HepG2 (cell line): ENCODE data around the gene CFAP119. TPM values are rescaled to one million over a fixed set of nuclear protein-coding genes. Genes with fewer than 3 reads are reported as not detected.
A peak's percentile ranks its signal among the peaks of the same experiment; 100 is the strongest.

Experiments used
- REST ChIP-seq, 2 experiments: IDR thresholded peaks; 2 replicates each; pipeline ENCODE4 v1.6.1; 2011 to 2012; ENCODE audit warnings: low read length in 2 of 2, borderline replicate concordance in 1 of 2, low read depth in 1 of 2, mild to moderate bottlenecking in 1 of 2, moderate library complexity in 1 of 2
- SKI ChIP-seq: fragments of 450-650 bp; IDR thresholded peaks from one replicate; pipeline ENCODE4 v1.6.1; 2018; ENCODE audit warnings: mild to moderate bottlenecking; ENCODE audit not compliant: partially characterized antibody
- WIZ ChIP-seq: sonication (generic); formaldehyde crosslinking; IDR thresholded peaks from 2 replicates; pipeline ENCODE4 v1.5.1; 2020; ENCODE audit warnings: mild to moderate bottlenecking, missing genetic modification reagents
- YEATS4 ChIP-seq: sonication (generic); formaldehyde crosslinking; IDR thresholded peaks from 2 replicates; pipeline ENCODE4 v1.4.0; 2020; ENCODE audit warnings: missing genetic modification reagents, borderline replicate concordance
- ZBTB40 ChIP-seq, 2 experiments: fragments of 450-650 bp in 1 of 2; sonication (generic) in 1 of 2; formaldehyde crosslinking in 1 of 2; IDR thresholded peaks; 2 replicates each; pipeline versions ENCODE4 v1.6.1 to v1.8.0; 2016 to 2022; ENCODE audit warnings: antibody characterized with exemption in 1 of 2, mild to moderate bottlenecking in 1 of 2, missing genetic modification reagents in 1 of 2
- ZNF235 ChIP-seq: sonication (generic); formaldehyde crosslinking; IDR thresholded peaks from 2 replicates; pipeline ENCODE4 v1.8.1; 2023; ENCODE audit warnings: mild to moderate bottlenecking, missing genetic modification reagents, borderline replicate concordance
- polyA plus RNA-seq, 8 experiments: library from polyadenylated mRNA; depleted of rRNA in 3 of 8; stranded (reverse) in 7 of 8; unstranded in 1 of 8; fragments of >200 nt; fragmentation: Illumina TruSeq in 4 of 8; extraction: Trizol in 4 of 8; gene quantifications; 2 replicates each; pipeline versions ENCODE4 v1.2.1 to v1.2.3, GENCODE V29; 2011 to 2016; ENCODE audit warnings: low read depth in 4 of 8, missing spikeins in 1 of 8, mixed read lengths in 1 of 8; ENCODE audit not compliant: insufficient read depth in 1 of 8
- total RNA-seq, 5 experiments: library from RNA; depleted of rRNA; stranded (reverse); fragments of >200 nt; fragmentation: Illumina TruSeq; extraction: Trizol; gene quantifications; 2 replicates each; pipeline ENCODE4 v1.2.3, GENCODE V29; 2016; ENCODE audit warnings: low read depth in 1 of 5

CFAP119 gene
- total and polyA plus RNA-seq, 2 of the 13 experiments (the other 11 are each of a cell fraction or from before 2014, with no cell fraction given) = 6.4 TPM

- TF ChIP-seq WIZ (CRISPR knock-in tag) (peak; percentile 37; the same call in 1 of the 2 replicates), ZBTB40 (IDR thresholded peaks at IDR 0.05) (no peak), ZBTB40 (CRISPR knock-in tag; IDR thresholded peaks at IDR 0.05) (peak; percentile 46; the same call in 1 of the 2 replicates), ZNF235 (CRISPR knock-in tag) (no peak), YEATS4 (CRISPR knock-in tag) (peak; percentile 64; the same call in 1 of the 2 replicates), REST (IDR thresholded peaks at IDR 0.05; ENCODE audit: borderline replicate concordance in 1 of 2, low read depth in 1 of 2, low read length in 2 of 2) (peak in 1 of 2 experiments; percentile 66; a peak in 1 of 4 replicates), SKI (peak; percentile 66)
Measured at GRCh38 chr16:30747799-30748633, 13.8 kb downstream of the CFAP119 start, which contains the start of gene PHKG2 (continued).
